Lower leg skin (tissue), 4 donors: ENCODE results near the gene TGFBR3. TPM values are rescaled to one million over a fixed set of nuclear protein-coding genes. Genes with fewer than 3 reads are reported as not detected.

ENCODE experiments used
- DNase-seq, 2 donors: peaks; one replicate each; pipeline ENCODE4 v3.0.0-alpha.2; 2019; ENCODE audit warnings: low spot score in 2 of 2
- H3K4me3 ChIP-seq: fragments of 200-600 bp; sonication (generic); 2 replicates; pipeline ENCODE4 v1.5.1; 2017; ENCODE audit warnings: mild to moderate bottlenecking, low read depth; ENCODE audit not compliant: poor library complexity, severe bottlenecking
- POLR2A ChIP-seq, 2 donors: fragments of 450-650 bp; IDR thresholded peaks; one replicate each; pipeline ENCODE4 v1.6.1; 2016 to 2017; ENCODE audit warnings: antibody characterized with exemption in 2 of 2, mild to moderate bottlenecking in 1 of 2, moderate library complexity in 1 of 2
- WGBS, 2 donors: methylation state at CpG; one replicate each; pipeline ENCODE4 v1.1.5; 2018; 5-methylcytosine and 5-hydroxymethylcytosine counted together
- intact Hi-C: fragments of 100-400 bp; cut with DNase I; formaldehyde crosslinking; loops from one replicate; pipeline ENCODE4 v1.15.0; 2023; ENCODE audit warnings: low total_unique reads
- total RNA-seq, 4 donors: library from RNA; depleted of rRNA; stranded (reverse); fragments of >200 nt; gene quantifications; one replicate each; pipeline ENCODE4 v1.1.0, GENCODE V29; 2016
- TF ChIP-seq, protein P1 (sequence below), 3 donors: fragments of 450-650 bp; IDR thresholded peaks; one replicate each; pipeline ENCODE4 v1.5.1; 2016; ENCODE audit warnings: antibody characterized with exemption in 3 of 3, mild to moderate bottlenecking in 3 of 3, moderate library complexity in 2 of 3

TGFBR3 gene
- total RNA-seq, 4 donors from 2014 or later: 79.4 to 134 (median 116) TPM

- intact Hi-C loops: no loop called here
- TF ChIP-seq, protein P1, sequence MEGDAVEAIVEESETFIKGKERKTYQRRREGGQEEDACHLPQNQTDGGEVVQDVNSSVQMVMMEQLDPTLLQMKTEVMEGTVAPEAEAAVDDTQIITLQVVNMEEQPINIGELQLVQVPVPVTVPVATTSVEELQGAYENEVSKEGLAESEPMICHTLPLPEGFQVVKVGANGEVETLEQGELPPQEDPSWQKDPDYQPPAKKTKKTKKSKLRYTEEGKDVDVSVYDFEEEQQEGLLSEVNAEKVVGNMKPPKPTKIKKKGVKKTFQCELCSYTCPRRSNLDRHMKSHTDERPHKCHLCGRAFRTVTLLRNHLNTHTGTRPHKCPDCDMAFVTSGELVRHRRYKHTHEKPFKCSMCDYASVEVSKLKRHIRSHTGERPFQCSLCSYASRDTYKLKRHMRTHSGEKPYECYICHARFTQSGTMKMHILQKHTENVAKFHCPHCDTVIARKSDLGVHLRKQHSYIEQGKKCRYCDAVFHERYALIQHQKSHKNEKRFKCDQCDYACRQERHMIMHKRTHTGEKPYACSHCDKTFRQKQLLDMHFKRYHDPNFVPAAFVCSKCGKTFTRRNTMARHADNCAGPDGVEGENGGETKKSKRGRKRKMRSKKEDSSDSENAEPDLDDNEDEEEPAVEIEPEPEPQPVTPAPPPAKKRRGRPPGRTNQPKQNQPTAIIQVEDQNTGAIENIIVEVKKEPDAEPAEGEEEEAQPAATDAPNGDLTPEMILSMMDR (IDR thresholded peaks at IDR 0.05): no peak
- TF ChIP-seq POLR2A (IDR thresholded peaks at IDR 0.05): no peak
- 39 to 43% methylated on average over 3 of the region's 3 CpGs for WGBS, 2 donors
- no peak for DNase-seq
- H3K4me3 ChIP-seq: no peak overlapping the region
Observed at GRCh38 chr1:91682882-91683597, 202.9 kb downstream of the TGFBR3 start.

- TF ChIP-seq, protein P1 (IDR thresholded peaks at IDR 0.05): no peak
- TF ChIP-seq POLR2A (IDR thresholded peaks at IDR 0.05): no peak
- DNase-seq: no peak
- H3K4me3 ChIP-seq: no peak overlapping the region
- WGBS, 2 donors: 90 to 93% methylated on average over 4 of the region's 4 CpGs
- intact Hi-C loops: no loop called here
Observed at GRCh38 chr1:91680556-91681155, 205.3 kb downstream of the TGFBR3 start.

DNA sequence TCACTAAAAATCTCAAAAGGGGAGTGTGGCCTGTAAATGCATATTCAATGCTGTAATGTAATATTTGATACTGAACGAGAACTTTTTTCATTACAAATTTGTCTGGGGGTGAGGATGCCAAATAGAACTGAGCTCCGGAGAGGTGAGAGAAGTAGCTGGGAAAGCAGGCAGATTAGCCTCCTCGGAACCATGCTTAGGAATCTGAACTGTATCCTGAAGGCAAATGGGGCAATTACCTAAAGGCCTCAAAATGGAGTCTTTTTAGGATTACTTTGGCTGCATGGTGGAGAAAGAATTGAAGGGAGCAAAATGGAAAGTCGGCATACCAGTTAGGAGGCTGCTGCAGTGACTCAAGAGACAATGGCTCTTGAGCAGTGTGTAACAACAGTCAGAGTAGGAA lies 206.5 kb downstream of the TGFBR3 start:
- TF ChIP-seq, protein P1 (IDR thresholded peaks at IDR 0.05): no peak
- TF ChIP-seq POLR2A (IDR thresholded peaks at IDR 0.05): no peak
- 86 to 90% methylated on average over 4 of the region's 4 CpGs for WGBS, 2 donors

DNA sequence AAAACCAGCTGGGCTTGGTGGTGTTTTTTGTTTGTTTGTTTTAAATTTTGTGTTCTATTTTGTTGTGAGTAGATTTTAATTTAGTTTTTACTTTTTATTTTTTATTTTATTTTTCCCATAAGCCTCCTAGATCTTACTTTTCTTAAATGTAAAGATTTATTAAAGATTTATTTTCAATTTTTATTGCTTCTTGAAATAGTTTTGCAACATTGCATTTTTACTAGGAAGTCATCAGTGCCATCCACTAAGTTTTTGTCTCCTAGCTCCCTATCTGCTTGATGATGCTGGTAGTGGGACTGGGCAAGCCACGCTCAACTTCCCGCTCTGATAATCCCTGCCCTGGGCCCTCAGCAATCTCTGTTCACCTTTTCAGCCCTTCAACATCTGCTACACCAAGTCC lies 209.9 kb downstream of the TGFBR3 start:
- H3K4me3 ChIP-seq: no peak overlapping the region
- no peak for TF ChIP-seq POLR2A (IDR thresholded peaks at IDR 0.05)
- TF ChIP-seq, protein P1 (IDR thresholded peaks at IDR 0.05): no peak
- no peak for DNase-seq
- WGBS, 2 donors: 90 to 94% methylated on average over 2 of the region's 2 CpGs
- intact Hi-C loops: no loop called here

More for the DNA sequence above, 206.5 kb downstream of the TGFBR3 start:
- intact Hi-C loops: no loop called here
- no peak for DNase-seq
- no peak overlapping the region for H3K4me3 ChIP-seq

- no peak for DNase-seq
- H3K4me3 ChIP-seq: no peak overlapping the region
- no peak for TF ChIP-seq POLR2A (IDR thresholded peaks at IDR 0.05)
- TF ChIP-seq, protein P1 (IDR thresholded peaks at IDR 0.05): no peak
- WGBS, 2 donors: 63 to 72% methylated on average over 2 of the region's 2 CpGs
- intact Hi-C loops: no loop called here
Observed at GRCh38 chr1:91674107-91674506, 211.8 kb downstream of the TGFBR3 start.
